ENCODE results near the gene UGCG.
A peak's percentile ranks its signal among the peaks of the same experiment; 100 is the strongest.
"Not testable (repeated sequence)": the region's sequence is repeated elsewhere in the genome, so short reads cannot be mapped to it uniquely, and the experiment has no call there.

Gene UGCG

DNA sequence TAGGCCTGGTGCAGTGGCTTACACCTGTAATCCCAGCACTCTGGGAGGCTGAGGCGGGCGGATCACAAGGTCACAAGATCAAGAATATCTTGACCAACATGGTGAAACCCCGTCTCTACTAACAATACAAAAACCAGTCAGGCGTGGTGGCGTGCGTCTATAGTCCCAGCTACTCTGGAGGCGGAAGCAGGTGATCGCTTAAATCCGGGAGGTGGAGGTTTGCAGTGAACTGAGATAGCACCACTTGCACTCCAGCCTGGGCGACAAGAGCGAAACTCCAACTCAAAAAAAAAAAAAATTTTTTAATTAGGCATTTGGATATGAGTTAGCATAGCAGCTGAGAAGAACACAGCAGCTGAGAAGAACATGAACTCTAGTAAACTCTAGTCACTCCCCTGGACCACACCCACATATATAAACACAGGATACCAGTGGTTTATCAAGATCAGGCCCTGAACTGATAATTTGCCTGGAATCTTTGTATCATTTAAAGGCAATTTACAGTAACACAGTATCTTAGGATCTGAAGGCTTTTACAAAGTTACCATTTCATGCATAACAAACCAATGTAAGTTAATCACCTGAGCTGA lies 4.6 kb upstream of the UGCG start:
- DNase-seq: no peak

DNA sequence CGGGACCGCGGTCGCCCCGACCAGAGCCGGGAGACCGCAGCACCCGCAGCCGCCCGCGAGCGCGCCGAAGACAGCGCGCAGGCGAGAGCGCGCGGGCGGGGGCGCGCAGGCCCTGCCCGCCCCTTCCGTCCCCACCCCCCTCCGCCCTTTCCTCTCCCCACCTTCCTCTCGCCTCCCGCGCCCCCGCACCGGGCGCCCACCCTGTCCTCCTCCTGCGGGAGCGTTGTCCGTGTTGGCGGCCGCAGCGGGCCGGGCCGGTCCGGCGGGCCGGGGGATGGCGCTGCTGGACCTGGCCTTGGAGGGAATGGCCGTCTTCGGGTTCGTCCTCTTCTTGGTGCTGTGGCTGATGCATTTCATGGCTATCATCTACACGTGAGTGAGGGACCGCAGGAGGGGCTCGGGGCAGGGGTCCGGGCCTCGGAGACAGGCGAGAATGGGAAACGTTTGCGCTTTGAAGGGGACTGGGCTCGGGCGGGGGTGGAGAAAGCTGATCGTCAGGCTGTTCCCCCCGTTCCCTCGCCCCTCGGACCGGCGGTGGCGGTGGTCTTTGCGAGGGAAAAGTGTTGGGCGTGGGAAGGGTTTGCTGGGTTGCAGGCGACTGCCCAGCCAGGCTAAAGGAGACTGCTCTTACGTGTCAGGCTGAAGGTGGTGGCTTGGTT lies 457 bp downstream of the UGCG start:
- no peak for DNase-seq

DNA sequence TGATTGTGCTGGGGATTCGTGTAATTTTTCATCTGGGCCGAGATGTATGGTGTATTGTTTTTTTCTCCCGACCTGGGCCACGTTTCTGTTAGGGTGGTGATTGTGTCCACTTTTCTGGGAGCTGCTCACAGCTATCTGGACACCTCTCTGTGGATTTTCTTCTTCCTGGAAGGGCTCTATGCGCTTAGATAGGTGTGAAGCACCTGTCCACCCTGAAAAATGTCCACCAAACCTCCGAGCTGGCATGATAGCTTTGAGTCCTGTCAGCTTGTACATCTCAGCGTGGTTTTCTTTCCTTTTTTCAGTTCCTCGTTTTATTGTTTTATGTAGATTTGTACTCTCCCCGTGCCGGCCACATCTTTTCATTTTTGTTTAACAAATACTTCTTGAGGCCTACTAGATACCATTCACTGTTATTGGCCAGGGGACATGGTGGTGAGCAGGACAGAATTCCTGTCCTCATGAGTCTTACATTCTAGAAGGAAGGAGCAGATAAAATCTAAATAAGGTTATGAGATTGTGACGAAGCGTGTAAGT lies 1.1 kb downstream of the UGCG start:
- peak; percentile 74 for DNase-seq

DNA sequence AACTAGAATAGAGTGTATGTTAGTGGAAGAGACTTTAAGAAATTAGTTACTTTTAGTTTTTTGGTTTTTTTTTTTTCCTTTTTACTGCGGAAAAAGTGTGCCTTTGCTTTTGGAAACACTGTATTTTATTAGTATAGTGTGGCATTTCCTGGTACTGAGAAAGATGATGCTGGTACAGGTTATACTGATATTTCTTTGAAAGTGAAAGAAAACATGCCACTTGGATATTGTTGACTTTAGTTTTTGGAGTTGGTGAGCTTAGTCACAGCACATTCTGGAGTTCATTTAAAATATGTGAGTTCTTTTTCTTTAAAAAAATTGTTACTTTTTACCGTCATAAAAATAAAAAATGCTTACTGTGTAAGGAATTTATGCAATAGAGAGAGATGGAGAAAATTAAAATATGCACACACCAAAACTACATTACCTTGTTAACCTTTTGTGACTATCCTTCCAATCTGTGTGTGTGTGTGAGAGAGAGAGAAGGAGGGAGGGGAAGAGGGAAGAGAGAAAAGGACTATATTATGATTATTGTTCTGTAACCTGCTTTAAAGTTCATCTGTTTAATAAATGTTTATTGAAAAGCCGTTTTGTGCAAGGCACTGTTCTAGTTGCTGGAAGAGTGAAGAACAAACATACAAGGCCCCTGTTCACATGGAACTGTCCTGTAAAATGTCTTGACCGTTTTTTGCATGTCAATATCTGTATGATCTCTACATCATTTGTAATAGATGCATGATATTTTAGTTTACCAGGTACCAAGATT lies 1.9 kb downstream of the UGCG start:
- no peak for DNase-seq

DNA sequence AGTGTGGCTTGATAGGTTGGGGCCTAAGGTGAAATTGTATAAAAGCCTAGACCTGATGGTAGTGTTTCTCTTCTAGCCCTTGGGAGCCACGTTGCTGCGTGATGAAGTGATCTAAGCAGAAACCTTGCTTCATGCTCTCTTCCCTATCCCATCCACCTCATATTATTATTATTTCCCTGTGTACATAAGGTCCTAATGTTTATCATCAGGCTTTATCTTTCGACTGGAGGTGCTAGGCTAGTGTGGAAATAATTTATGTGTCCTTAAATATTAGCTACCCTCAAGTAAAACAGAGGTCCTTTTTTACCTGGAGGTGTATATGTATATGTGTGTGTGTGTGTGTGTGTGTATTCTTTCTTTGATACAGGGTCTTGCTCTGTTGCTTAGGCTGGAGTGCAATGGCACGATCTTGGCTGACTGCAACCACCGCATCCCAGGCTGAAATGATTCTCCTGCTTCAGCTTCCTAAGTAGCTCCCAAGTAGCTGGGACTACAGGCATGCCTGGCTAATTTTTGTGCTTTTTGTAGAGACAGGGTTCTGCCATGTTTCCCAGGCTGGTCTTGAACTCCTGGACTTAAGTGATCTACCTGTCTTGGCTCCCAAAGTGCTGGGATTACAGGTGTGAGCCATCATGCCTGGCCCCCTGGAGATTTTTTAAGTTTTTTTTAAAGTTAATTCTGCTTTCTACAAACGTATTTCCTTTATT lies 3.7 kb downstream of the UGCG start:
- DNase-seq: peak; percentile 14

DNA sequence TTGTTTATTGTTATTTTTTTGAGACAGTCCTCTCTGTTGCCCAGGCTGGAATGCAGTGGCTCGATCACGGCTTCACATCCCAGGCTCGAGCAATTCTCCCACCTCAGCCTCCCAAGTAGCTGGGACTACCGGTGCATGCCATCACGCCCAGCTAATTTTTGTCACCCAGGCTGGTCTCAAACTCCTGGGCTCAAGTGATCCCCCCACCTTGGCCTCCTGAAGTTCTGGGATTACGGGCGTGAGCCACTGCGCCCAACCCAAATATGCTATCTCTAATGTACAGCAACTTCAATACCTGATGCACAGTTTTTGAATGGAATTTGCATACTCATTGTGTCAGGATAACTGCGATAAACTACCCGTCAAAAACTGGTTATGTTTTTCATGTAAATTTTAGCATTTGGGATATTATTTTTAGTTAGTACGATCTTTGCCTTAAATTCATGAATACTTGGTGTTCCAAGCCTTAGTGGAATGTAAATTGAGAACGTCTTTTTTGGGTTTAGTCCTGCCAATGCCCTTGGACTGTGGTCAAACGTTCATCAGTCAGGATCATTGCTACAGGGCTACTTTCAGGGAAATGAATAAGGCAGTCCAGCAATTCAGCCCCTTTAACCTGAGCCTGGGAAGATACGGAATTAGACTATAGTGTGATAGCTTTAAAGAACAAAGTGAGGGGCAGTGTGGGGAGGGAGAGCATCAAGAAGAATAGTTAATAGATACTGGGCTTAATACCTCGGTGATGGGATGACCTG lies 4.4 kb downstream of the UGCG start:
- no peak for DNase-seq

DNA sequence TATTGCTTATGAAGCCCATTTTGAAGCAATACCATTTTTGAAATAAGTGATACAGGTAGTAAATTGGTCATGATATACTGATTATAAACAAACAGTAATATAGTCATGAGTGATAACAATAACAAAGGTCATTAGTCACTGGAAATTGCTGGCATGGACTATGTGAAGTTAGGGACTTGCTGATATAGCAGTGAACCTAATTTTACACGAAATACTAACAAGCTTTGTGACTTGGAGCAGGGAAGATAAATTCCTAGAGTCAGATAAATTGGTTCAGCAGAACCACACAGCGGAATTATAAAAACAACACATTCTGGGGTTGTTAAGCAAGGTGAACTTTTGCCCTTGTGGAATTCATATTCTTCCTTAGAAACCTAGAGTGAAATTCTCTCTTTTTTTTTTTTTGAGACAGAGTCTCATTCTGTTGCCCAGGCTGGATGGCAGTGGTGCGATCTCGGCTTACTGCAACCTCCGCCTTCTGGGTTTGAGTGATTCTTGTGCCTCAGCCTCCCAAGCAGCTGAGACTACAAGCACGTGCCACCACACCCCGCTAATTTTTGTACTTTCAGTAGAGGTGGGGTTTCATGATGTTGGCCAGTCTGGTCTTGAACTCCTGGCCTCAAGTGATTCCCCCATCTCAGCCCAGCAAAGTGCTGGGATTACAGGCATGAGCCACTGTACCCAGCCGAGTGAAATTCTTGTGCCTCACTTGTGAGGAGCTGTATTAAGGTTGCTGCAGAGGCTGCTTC lies 6.0 kb downstream of the UGCG start:
- no peak for DNase-seq

DNA sequence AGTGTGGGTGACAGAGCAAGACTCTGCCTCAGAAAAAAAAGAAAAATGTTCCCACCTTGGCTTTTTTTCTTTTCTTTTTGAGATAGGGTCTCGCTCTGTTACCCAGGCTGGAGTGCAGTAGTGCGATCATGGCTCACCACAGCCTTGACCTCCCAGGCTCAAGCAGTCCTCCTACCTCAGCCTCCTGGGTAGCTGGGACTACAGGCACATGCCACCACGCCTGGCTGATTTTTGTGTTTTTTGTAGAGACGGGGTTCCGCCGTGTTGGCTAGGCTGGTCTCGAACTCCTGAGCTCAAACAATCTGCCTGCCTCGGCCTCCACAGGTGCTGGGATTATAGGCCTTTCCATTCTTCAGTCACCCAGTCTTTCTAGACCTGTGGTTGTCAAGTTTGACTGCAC lies 6.9 kb downstream of the UGCG start:
- not testable (repeated sequence) for DNase-seq

DNA sequence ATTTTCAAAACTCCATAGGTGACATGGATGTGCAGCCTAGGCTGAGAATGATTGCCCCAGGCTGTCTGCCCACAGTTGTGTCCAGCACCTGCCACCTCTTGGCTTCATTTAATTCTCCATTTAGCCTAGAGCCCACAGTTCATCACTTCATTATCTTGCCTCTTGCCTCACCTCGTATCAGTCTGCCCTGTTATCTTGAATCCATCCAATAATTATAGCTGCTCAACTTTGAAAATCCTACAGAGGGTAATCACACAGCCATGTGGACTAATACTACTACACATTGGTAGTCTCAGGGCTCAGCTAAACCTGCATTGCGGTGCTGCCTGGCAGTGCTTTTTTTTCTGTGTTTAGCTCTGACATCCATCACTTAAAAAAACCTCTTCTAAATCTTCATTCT lies 7.4 kb downstream of the UGCG start:
- no peak for DNase-seq

DNA sequence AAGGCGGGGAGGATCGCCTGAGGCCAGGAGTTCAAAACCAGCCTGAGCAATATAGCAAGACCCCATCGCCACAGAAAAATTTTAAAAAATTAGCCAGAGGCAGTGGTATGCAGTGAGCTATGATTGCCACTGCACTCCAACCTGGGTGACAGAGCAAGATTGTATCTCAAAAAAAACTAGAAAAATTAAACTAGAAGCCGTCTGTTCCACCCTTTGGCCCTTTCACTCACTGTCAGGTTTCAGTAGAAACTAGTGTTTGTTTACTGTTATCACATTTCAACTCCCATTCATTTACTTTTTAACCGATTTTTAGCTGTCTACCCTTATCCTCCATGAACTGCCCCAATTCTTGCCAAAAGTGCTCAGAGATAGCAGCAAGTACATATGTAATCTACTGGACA lies 8.3 kb downstream of the UGCG start:
- DNase-seq: no peak

DNA sequence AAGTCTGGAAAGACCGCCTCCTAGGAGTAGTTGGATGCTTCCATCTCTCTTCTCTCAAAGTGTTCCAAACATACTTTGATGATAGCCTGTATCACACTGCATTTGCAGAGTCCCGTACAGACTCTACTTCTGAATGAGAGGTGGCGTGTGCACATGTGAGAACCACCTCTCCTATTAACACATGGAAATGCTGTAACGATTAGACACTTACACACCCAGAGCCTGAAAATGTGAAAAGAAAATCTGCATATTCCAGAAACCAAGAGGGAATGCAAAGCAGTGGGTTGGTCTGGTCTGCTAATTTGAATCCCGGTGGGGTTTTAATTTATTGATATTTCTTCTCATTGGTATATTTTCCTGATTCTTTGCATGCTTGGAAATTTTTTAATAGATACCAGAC lies 10.5 kb downstream of the UGCG start:
- DNase-seq: no peak

DNA sequence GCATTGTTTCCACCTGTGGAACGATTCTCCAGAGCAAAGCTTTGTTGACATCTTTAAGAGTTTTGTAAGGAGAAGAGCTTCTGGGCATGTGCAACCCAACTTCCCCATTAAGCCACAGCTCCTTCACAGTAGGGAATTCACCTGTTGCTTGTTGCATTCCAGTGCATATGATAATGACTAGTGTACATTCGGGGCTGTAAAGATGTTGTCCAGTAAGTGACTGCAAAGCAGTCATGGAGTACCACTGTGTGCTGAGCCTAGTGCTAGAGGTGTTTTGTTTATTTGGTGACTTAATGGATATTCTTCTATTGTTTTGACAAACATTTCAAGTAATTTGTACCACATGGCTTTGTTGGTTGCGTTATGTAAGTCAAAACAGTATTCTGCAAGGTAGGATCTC lies 12.8 kb downstream of the UGCG start:
- DNase-seq: peak; percentile 81

DNA sequence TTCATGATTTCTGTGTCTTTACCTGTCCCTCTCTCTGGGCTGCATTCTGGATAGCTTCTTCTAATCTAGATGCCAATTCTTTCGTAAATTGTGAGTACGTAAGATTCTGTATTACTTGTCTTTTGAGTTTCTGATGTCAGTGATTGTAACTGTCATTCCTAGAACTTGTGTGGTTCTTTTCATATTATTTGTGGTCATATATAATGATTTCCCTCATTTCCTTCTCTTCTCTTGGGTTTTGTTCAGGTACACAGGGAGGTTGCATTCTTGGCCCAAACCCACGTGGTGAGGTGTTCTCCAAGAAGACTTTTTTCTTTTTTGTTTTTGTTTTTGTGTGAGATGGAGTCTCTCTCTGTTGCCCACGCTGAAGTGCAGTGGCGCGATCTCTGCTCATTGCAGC lies 13.8 kb downstream of the UGCG start:
- DNase-seq: no peak

DNA sequence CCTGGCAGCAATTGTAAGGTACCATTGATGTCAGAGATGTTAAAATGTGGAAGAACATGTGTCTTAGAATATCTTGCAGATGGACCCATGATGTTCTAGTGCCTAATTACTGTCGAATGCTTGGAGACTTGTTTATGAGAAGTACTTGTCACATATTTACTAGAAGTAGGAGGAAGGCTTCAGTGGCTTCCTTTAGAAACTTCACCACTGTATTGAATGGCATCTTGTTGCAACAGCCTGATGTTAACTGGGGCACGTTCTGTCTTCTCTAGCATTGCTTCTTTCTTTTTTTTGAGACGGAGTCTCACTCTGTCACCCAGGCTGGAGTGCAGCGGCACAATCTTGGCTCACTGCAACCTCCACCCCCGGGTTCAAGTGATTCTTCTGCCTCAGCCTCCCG lies 16.5 kb downstream of the UGCG start:
- DNase-seq: no peak

DNA sequence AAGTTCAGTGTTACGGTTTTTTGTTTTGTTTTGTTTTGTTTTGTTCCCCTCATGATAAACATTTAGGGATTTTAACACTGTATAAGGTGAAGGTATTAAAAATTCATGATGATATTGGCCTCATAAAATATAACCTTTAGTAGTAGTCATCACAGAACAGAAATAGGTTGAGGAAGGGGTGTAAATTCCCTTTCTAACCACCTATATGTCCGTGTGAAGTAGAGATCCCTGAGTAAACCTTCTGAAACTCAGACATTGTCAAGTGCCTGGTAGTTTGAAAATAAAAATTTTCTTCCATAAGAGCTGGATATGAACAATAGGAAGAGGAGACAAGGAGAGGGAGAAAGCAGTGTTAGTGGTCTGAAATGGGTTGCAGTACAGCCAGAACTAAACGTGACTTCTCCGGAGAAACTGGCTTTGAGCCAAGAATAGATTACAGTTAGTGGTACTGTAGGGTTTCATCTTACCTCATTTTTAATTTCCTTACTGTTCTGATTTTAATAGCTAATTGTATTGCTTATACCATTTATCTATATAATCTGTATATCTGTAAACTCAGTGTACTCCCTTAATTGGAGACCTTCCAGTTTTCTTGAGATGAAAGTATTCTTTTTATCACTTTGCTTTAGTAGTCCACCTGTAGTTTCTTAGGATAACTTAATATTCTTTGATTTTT lies 18.3 kb downstream of the UGCG start:
- no peak for DNase-seq

DNA sequence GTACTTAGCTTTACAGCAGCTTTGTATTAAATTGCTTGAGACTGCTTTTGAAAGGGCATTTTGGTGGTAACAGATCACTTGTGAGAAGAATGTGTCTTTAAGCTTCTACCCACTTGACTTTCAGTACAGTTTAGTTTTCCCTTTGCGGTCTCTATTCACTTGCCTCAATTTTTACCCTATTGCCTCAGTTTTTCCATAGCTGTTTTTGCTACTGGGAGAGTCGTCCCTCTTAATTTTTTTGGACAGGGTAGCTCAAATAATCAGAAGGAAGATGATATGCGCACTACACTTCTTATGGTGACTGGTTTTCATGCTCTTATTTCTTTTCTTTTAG lies 18.8 kb downstream of the UGCG start:
- no peak for DNase-seq

DNA sequence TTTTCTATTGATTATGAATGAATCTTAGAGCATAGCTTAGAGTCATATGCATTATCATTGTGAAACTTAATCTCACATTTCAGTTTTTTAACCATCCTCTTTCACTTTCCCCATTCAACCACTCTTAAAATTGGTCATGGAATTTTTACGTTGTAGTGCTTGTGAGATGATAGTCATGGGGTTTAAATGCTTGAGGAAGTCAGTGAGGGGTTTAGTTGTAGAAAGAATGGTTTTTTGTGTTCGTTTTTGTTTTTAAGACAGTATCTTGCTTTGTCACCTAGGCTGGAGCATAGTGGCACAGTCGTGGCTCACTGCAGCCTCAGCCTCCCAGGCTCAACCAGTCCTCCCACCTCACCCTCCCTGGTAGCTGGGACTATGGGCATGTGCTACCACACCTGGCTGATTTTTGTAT lies 19.6 kb downstream of the UGCG start:
- peak; percentile 89 for DNase-seq

DNA sequence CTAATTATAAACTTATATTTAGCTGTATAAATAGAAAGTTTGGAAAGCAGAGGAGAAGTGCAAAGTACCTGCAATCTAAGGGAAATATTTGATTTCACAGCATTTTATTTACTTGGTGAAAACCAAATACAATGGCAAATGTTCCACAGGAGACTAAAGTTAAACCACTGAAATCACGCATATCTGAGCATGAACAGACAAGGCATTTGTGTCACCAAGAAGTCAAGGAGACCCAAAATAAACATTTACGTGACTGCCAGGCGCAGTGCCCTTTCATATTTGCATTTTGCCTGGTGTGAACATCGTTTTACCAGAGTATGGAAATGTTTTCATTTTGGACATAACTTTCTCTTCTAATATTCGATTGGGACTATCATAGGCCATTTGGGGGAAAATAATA lies 20.6 kb downstream of the UGCG start:
- no peak for DNase-seq

DNA sequence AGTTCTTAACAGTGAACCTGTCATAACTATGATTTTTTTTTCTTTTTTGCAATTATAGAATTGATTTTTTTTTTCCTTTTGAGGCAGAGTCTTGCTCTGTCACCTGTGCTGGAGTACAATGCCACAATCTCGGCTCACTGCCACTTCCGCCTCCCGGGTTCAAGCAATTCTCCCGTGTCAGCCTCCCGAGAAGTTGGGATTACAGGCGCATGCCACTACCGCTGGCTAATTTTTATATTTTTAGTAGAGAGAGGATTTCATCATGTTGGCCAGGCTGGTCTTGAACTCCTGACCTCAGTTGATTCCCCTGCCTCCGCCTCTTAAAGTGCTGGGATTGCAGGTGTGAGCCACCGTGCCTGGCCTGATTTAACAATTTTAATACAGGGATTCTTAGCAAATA lies 21.4 kb downstream of the UGCG start:
- no peak for DNase-seq

DNA sequence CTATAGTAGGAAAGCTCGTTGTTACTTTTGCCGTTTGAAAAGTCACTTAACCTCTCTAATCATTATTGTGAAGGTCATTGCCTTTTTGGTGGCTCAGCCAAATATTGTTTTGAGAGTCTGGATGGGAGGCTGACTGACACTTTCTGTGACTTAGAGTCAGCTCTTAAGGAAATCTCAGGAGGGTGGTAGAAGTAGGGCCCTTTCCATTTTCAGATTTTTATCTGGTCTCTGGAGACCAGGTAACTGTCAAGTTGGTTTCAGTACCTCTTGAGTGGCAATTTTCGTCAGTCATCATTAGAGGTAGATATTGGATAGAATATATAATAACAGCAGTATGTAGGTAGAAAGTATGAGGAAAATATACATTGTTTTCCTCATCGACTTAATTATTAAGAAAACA lies 23.3 kb downstream of the UGCG start:
- no peak for DNase-seq

DNA sequence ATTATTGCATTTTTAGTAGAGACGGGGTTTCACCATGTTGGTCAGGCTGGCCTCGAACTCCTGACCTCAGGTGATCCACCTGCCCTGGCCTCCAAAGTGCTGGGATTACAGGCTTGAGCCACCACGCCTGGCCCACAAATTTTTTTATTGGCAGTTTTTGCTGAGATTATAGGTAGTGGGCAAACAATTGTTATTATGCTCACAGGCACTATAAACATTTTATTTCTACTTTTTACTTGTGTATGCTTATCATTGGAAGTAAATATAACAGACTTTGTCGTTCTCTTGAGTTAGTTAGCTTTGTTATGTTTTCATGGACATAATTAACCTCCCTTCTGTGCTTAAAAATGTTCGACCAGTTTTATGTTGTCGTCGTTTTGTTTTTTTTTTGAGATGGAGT lies 23.9 kb downstream of the UGCG start:
- no peak for DNase-seq
